ENCODE data around the gene LRRK1.

DNA sequence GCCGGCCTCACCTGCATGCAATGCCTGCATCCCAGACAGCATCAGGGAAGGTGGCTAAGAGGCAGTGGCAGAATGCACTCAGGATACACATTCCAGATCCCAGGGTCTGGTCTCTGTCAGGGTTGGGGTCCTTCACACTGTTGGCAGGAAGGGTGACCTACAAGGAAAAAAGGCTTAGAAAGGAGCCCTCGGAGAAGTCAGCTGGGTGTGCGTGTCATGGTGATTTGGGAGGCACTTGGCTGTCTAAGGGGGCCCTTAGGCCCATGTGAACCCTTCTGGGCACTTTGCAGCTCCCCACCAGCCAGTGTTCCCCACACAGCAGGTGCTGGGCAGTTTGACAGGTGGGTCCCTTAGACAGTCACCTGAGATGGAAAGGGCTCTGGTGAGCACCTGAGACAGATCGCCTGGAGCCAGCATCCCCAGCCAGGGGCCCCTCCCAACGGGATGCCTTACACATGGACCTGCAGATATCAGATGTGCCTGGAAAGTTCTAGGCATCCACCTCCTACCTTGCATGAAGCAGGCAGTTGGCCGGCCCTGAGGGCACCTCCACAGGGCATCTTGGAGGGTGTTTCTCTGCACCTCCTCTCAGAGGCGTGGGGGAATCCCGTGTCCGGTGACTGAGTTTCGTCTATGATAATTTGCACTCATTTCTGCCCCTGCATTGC is 131.6 kb downstream of the LRRK1 start:
- no peak for TF ChIP-seq POLR2AphosphoS5 (IDR thresholded peaks at IDR 0.05; ENCODE audit: low read depth, low read length)
- TF ChIP-seq POLR2A (IDR thresholded peaks at IDR 0.05; ENCODE audit: low read depth, low read length), result no peak
- no peak for TF ChIP-seq TAF1 (IDR thresholded peaks at IDR 0.05; ENCODE audit: low read depth, low read length)
- no peak for TF ChIP-seq SPI1 (IDR thresholded peaks at IDR 0.05; ENCODE audit: low read depth, low read length)

Data from GM12891 (cell line).